Spleen (tissue), 11 donors: ENCODE measurements around the gene HINT3. TPM values are rescaled to one million over a fixed set of nuclear protein-coding genes. Genes with fewer than 3 reads are reported as not detected.
"Not testable (repeated sequence)": the region's sequence is repeated elsewhere in the genome, so short reads cannot be mapped to it uniquely, and the experiment has no call there.

ENCODE experiments used
- DNase-seq: peaks from one replicate; pipeline ENCODE4 v3.0.0-alpha.2; 2020
- H3K27ac ChIP-seq, 8 donors: fragments of 200-600 bp; sonication (generic) in 7 of 8; 1 replicate in 4 of 8; 2 replicates in 4 of 8; pipeline versions ENCODE4 v1.5.0 to v1.8.0; 2016 to 2021; ENCODE audit warnings: inconsistent platforms in 4 of 8, mild to moderate bottlenecking in 4 of 8, moderate library complexity in 1 of 8
- H3K27me3 ChIP-seq, 7 donors: fragments of 200-600 bp; sonication (generic) in 6 of 7; replicated peaks in 1 of 7; 1 replicate in 4 of 7; 2 replicates in 3 of 7; pipeline versions ENCODE4 v1.5.0 to v1.8.0; 2016 to 2021; ENCODE audit warnings: inconsistent platforms in 3 of 7, mild to moderate bottlenecking in 1 of 7
- H3K36me3 ChIP-seq, 6 donors: fragments of 200-600 bp; sonication (generic) in 5 of 6; 1 replicate in 4 of 6; 2 replicates in 2 of 6; pipeline versions ENCODE4 v1.5.0 to v1.8.0; 2016 to 2021; ENCODE audit warnings: inconsistent platforms in 2 of 6
- H3K4me1 ChIP-seq, 6 donors: fragments of 200-600 bp; sonication (generic) in 5 of 6; 1 replicate in 3 of 6; 2 replicates in 3 of 6; pipeline versions ENCODE4 v1.5.0 to v1.8.0; 2016 to 2021; ENCODE audit warnings: inconsistent platforms in 3 of 6
- H3K4me3 ChIP-seq, 8 donors: fragments of 200-600 bp; sonication (generic) in 7 of 8; 1 replicate in 4 of 8; 2 replicates in 4 of 8; pipeline versions ENCODE4 v1.5.0 to v1.8.0; 2016 to 2021; ENCODE audit warnings: inconsistent platforms in 4 of 8, mild to moderate bottlenecking in 4 of 8, moderate library complexity in 2 of 8
- H3K9me3 ChIP-seq, 8 donors: fragments of 200-600 bp; sonication (generic) in 7 of 8; 1 replicate in 4 of 8; 2 replicates in 4 of 8; pipeline versions ENCODE4 v1.5.0 to v1.8.0; 2016 to 2021; ENCODE audit warnings: inconsistent platforms in 4 of 8
- POLR2A ChIP-seq, 3 donors: fragments of 450-650 bp; IDR thresholded peaks; one replicate each; pipeline ENCODE4 v1.5.1; 2017; ENCODE audit warnings: antibody characterized with exemption in 3 of 3, mild to moderate bottlenecking in 1 of 3
- POLR2AphosphoS5 ChIP-seq, 3 donors: sonication (generic); formaldehyde crosslinking; IDR thresholded peaks; one replicate each; pipeline ENCODE4 v1.5.1; 2017; ENCODE audit warnings: antibody characterized with exemption in 3 of 3
- WGBS, 5 donors: extraction: QIAGEN DNeasy Blood & Tissue Kit in 3 of 5; methylation state at CpG; one replicate each; pipeline versions ENCODE4 v1.1.5 to v1.1.7; 2013 to 2018; 5-methylcytosine and 5-hydroxymethylcytosine counted together
- intact Hi-C: fragments of 100-400 bp; cut with DNase I; formaldehyde crosslinking; loops from one replicate; pipeline ENCODE4 v1.15.0; 2023; ENCODE audit warnings: low total_unique reads
- polyA plus RNA-seq, 3 donors: library from polyadenylated mRNA; stranded (reverse); fragments of 200-250 nt; gene quantifications; one replicate each; pipeline ENCODE4 v1.2.1, GENCODE V29; 2013
- small RNA-seq, 4 donors: library from RNA; depleted of rRNA; stranded (forward); fragments of <200 nt; gene quantifications; one replicate each; pipeline ENCODE3, GENCODE V24; 2016
- total RNA-seq, 7 donors: library from RNA; depleted of rRNA in 3 of 7; stranded (reverse); fragments of >200 nt in 3 of 7; fragmentation: NEBNext Ultra II Directional in 4 of 7; extraction: Animal tissue kit (Norgen Biotek cat#: 25700) in 4 of 7; gene quantifications; one replicate each; pipeline versions ENCODE4 v1.1.0 to v1.2.1, GENCODE V29; 2016 to 2021
- TF ChIP-seq, protein P1 (sequence below), 11 experiments: fragments of 200-600 bp in 7 of 11; fragments of 450-650 bp in 4 of 11; sonication (generic) in 4 of 11; IDR thresholded peaks in 8 of 11; conservative IDR thresholded peaks in 3 of 11; 1 replicate in 7 of 11; 2 replicates in 4 of 11; pipeline versions ENCODE4 v1.4.0 to v1.8.0; 2016 to 2021; ENCODE audit warnings: antibody characterized with exemption in 11 of 11, inconsistent platforms in 4 of 11, mild to moderate bottlenecking in 1 of 11
- donor health status: healthy with polysubstance abuse.
- donor health status: DM: no; HTN: no; CAD: no; lungs with moderate emphysema.
- donor health status: DM: no; HTN: no; CAD: no.
- donor health status: Bipolar disorder and iron deficiency.
- donor health status: healthy.
- donor health status: DM: no; HTN: no; CAD: no.
- donor health status: DM: yes; HTN: yes; CAD: no.

Gene HINT3
- total and polyA plus RNA-seq, 10 donors, result 5.0 to 18.6 (median 14.7) TPM

- DNase-seq, result no peak
- no peak overlapping the region for H3K27ac ChIP-seq
- no peaks in the 10 kb centered on the region for H3K27me3 ChIP-seq
- TF ChIP-seq POLR2AphosphoS5 (IDR thresholded peaks at IDR 0.05) (no peak), POLR2A (IDR thresholded peaks at IDR 0.05) (no peak)
- TF ChIP-seq, protein P1, sequence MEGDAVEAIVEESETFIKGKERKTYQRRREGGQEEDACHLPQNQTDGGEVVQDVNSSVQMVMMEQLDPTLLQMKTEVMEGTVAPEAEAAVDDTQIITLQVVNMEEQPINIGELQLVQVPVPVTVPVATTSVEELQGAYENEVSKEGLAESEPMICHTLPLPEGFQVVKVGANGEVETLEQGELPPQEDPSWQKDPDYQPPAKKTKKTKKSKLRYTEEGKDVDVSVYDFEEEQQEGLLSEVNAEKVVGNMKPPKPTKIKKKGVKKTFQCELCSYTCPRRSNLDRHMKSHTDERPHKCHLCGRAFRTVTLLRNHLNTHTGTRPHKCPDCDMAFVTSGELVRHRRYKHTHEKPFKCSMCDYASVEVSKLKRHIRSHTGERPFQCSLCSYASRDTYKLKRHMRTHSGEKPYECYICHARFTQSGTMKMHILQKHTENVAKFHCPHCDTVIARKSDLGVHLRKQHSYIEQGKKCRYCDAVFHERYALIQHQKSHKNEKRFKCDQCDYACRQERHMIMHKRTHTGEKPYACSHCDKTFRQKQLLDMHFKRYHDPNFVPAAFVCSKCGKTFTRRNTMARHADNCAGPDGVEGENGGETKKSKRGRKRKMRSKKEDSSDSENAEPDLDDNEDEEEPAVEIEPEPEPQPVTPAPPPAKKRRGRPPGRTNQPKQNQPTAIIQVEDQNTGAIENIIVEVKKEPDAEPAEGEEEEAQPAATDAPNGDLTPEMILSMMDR (IDR thresholded peaks at IDR 0.05 in 8 of 11, conservative IDR thresholded peaks at IDR 0.05 in 3 of 11), result no peak
- H3K36me3 ChIP-seq, result peaks cover 4 to 96% (median 57%) of the 10 kb centered on the region in 6 donors
- intact Hi-C loops, result no loop called here
- H3K4me1 ChIP-seq, result no peaks in the 10 kb centered on the region
- no peaks in the 10 kb centered on the region for H3K9me3 ChIP-seq
- H3K4me3 ChIP-seq, result no peak overlapping the region
Observed at GRCh38 chr6:126017668-126018067, 61.1 kb downstream of the HINT3 start.

GRCh38 chr6:126020305-126021050 is 63.9 kb downstream of the HINT3 start:
- intact Hi-C loops, result no loop called here
- no peak overlapping the region for H3K4me3 ChIP-seq
- no peak for DNase-seq
- H3K36me3 ChIP-seq, result peaks cover 4 to 96% (median 51%) of the 10 kb centered on the region in 6 donors
- 94 to 98% (median 96%) methylated on average over 5 of the region's 5 CpGs for WGBS, 5 donors
- no peak overlapping the region for H3K27ac ChIP-seq
- H3K27me3 ChIP-seq, result no peaks in the 10 kb centered on the region
- H3K9me3 ChIP-seq, result no peaks in the 10 kb centered on the region
- TF ChIP-seq POLR2A (IDR thresholded peaks at IDR 0.05), result no peak
- TF ChIP-seq, protein P1 (IDR thresholded peaks at IDR 0.05 in 8 of 11, conservative IDR thresholded peaks at IDR 0.05 in 3 of 11), result no peak
- no peak for TF ChIP-seq POLR2AphosphoS5 (IDR thresholded peaks at IDR 0.05)
- no peaks in the 10 kb centered on the region for H3K4me1 ChIP-seq

DNA sequence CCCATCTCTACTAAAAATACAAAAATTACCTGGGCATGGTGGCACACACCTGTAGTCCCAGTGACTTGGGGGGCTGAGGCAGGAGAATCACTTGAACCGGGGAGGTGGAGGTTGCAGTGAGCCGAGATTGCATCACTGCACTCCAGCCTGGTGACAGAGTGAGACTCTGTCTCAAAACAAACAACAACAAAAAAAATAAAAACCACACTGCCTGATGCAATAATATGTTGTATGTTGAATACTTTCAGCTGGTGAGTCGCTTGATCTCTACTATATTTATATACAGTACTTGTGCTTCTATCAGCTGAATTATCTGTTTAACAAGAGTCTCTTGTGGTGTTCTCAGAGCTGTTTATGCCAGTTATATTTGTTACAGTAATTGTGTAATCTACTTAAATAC is 66.9 kb downstream of the HINT3 start:
- H3K4me3 ChIP-seq, DNase-seq, H3K27ac ChIP-seq, intact Hi-C loops, H3K9me3 ChIP-seq, H3K4me1 ChIP-seq, H3K27me3 ChIP-seq: not testable (repeated sequence)
- WGBS, 5 donors, result 89 to 98% (median 92%) methylated on average over 3 of the region's 3 CpGs
- H3K36me3 ChIP-seq, result peaks cover 4 to 100% (median 56%) of the 10 kb centered on the region in 6 donors

GRCh38 chr6:126026001-126026400 is 69.4 kb downstream of the HINT3 start:
- intact Hi-C loops, result no loop called here
- H3K4me1 ChIP-seq, result no peaks in the 10 kb centered on the region
- no peak for DNase-seq
- H3K4me3 ChIP-seq, result no peak overlapping the region
- no peaks in the 10 kb centered on the region for H3K9me3 ChIP-seq
- no peaks in the 10 kb centered on the region for H3K27me3 ChIP-seq
- 90 to 97% (median 92%) methylated on average over 2 of the region's 2 CpGs for WGBS, 5 donors
- peaks cover 4 to 94% (median 41%) of the 10 kb centered on the region in 6 donors for H3K36me3 ChIP-seq
- H3K27ac ChIP-seq, result no peak overlapping the region
- no peak for TF ChIP-seq POLR2A (IDR thresholded peaks at IDR 0.05)

DNA sequence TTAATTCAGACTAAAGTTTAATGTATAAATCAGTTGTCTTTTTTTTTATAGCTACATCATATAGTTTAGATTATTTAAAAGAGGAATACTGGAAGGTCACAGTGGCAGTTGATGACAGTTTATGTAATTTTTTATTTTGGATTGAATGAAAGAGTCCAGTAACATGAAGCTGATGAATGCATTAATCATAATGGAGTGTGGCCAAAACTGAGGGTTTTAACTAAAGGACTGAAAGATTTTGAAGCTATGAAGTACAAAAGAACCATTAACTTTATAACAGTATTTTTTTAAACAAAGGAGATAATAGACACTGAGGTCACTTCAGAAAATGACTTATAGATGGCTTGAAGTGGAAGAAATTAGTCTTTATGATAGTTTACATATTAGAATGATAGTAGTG is 71.0 kb downstream of the HINT3 start:
- TF ChIP-seq, protein P1 (IDR thresholded peaks at IDR 0.05 in 8 of 11, conservative IDR thresholded peaks at IDR 0.05 in 3 of 11), result no peak
- no peak for TF ChIP-seq POLR2AphosphoS5 (IDR thresholded peaks at IDR 0.05)
- TF ChIP-seq POLR2A (IDR thresholded peaks at IDR 0.05), result no peak
- H3K27ac ChIP-seq, result no peak overlapping the region

More for the DNA sequence above, 71.0 kb downstream of the HINT3 start:
- H3K36me3 ChIP-seq, result peaks cover 0 to 94% (median 30%) of the 10 kb centered on the region in 6 donors
- no peaks in the 10 kb centered on the region for H3K9me3 ChIP-seq
- H3K4me1 ChIP-seq, result no peaks in the 10 kb centered on the region
- no peak for DNase-seq
- no peaks in the 10 kb centered on the region for H3K27me3 ChIP-seq
- no peak overlapping the region for H3K4me3 ChIP-seq
- intact Hi-C loops, result no loop called here

Small RNAs within 50 kb of the gene (small RNA-seq; reads per million reads assigned to genes)
- 0 reads per million in 4 donors for gene RNA5SP216

Other genes with a start within 250 kb of the HINT3 start
- 1 to 10 TPM in 6 of 7 donors, under 1 TPM in 1; 0.72 to 3.7 (median 2.5) TPM for gene HEY2, start 207.1 kb upstream of the HINT3 start, total RNA-seq
- 1 to 10 TPM in 2 of 3 donors, under 1 TPM in 1; 0.59 to 1.4 (median 1.3) TPM for gene HEY2, start 207.1 kb upstream of the HINT3 start, polyA plus RNA-seq
- gene NCOA7, start 165.8 kb upstream of the HINT3 start, total RNA-seq, result 10 to 100 TPM; 27.9 to 84.3 (median 50.7) TPM
- gene NCOA7, start 165.8 kb upstream of the HINT3 start, polyA plus RNA-seq, result 10 to 100 TPM; 11.8 to 18.2 (median 12.9) TPM
- gene TRMT11, start 29.8 kb downstream of the HINT3 start, total RNA-seq, result 10 to 100 TPM; 18.4 to 37.7 (median 23.8) TPM
- 10 to 100 TPM; 10.7 to 16.5 (median 11.1) TPM for gene TRMT11, start 29.8 kb downstream of the HINT3 start, polyA plus RNA-seq